Astrocyte of the hippocampus (primary cell): ENCODE data around the gene HOXB7.

Source experiments
- DNase-seq: peaks from one replicate; pipeline ENCODE4 v3.0.0; 2011; ENCODE audit warnings: low read depth, low spot score

The HOXB7 gene

GRCh38 chr17:48567209-48567608 is 43.6 kb downstream of the HOXB7 start:
- DNase-seq, result no peak

- no peak for DNase-seq
Measured at GRCh38 chr17:48566717-48567116, 44.1 kb downstream of the HOXB7 start.

GRCh38 chr17:48565925-48566710 is 44.7 kb downstream of the HOXB7 start:
- DNase-seq, result no peak

- no peak for DNase-seq
Measured at GRCh38 chr17:48565022-48565554, 45.7 kb downstream of the HOXB7 start.

- DNase-seq, result peak; percentile 60
Measured at GRCh38 chr17:48564188-48565021, 46.4 kb downstream of the HOXB7 start.

GRCh38 chr17:48563867-48564187 is 47.0 kb downstream of the HOXB7 start:
- DNase-seq, result no peak

- DNase-seq, result no peak
Measured at GRCh38 chr17:48563385-48563838, 47.4 kb downstream of the HOXB7 start.

- no peak for DNase-seq
Measured at GRCh38 chr17:48562934-48563333, 47.9 kb downstream of the HOXB7 start.

- no peak for DNase-seq
Measured at GRCh38 chr17:48561884-48562810, 48.7 kb downstream of the HOXB7 start.

GRCh38 chr17:48559840-48560817 is 50.7 kb downstream of the HOXB7 start:
- no peak for DNase-seq

- DNase-seq, result no peak
Measured at GRCh38 chr17:48559122-48559839, 51.5 kb downstream of the HOXB7 start.

GRCh38 chr17:48558831-48559121 is 52.0 kb downstream of the HOXB7 start:
- no peak for DNase-seq

- DNase-seq, result no peak
Measured at GRCh38 chr17:48558057-48558830, 52.6 kb downstream of the HOXB7 start.
